Measurements from ENCODE around the gene LIN9. TPM values are rescaled to one million over a fixed set of nuclear protein-coding genes. Genes with fewer than 3 reads are reported as not detected.

The LIN9 gene
- total RNA-seq, 1 donor from 2014 or later: 0.43 TPM

DNA sequence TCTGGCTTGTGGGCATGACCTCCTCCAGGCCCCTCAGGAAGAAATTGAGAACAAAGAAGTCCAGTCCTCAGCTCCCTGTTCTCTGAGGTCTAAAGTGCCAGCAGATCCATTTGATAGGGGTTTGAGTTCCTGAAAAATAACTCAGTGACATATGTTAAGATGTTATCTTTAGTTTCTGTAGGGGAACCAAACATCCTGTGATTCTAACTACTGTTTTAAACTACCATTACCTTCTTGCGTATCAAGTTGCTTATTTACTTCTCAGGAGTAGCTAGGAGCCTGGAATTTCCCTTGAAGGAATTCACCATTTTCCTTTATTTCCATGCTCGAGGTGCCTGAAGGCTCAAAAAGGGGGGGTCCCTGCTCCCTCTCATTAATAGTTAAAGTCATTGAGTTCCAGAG is 18.8 kb upstream of the LIN9 start:
- Histone ChIP-seq H3K4me1 (no peaks in the 10 kb centered on the region), H3K9me3 (no peaks in the 10 kb centered on the region), H3K27me3 (no peaks in the 10 kb centered on the region), H3K27ac (no peak overlapping the region), H3K36me3 (no peaks in the 10 kb centered on the region), H3K4me3 (no peak overlapping the region)
- intact Hi-C loops (cut with DNase I): no loop called here
- TF ChIP-seq, protein P1, sequence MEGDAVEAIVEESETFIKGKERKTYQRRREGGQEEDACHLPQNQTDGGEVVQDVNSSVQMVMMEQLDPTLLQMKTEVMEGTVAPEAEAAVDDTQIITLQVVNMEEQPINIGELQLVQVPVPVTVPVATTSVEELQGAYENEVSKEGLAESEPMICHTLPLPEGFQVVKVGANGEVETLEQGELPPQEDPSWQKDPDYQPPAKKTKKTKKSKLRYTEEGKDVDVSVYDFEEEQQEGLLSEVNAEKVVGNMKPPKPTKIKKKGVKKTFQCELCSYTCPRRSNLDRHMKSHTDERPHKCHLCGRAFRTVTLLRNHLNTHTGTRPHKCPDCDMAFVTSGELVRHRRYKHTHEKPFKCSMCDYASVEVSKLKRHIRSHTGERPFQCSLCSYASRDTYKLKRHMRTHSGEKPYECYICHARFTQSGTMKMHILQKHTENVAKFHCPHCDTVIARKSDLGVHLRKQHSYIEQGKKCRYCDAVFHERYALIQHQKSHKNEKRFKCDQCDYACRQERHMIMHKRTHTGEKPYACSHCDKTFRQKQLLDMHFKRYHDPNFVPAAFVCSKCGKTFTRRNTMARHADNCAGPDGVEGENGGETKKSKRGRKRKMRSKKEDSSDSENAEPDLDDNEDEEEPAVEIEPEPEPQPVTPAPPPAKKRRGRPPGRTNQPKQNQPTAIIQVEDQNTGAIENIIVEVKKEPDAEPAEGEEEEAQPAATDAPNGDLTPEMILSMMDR (IDR thresholded peaks at IDR 0.05): no peak
- no peak for DNase-seq (ENCODE audit: low spot score in 2 of 2)

DNA sequence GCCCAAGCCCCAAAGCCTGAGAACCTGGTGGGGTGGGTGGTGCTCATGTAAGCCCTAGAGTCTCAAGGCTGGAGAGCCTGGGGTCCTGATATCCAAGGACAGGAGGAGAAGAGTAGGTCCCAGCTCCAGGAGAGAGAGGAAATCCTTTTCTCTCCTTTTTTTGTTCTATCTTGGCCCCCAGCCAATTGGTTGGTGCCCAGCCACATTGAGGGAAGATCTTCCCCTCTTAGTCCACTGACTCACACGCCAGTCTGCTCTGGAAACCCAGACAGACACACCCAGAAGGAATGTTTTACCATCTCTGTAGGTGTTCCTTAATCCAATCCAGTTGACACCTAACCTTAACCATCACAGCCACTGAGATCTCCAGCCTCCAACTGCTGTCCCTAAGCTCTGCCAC is 16.2 kb upstream of the LIN9 start:
- Histone ChIP-seq H3K27ac (no peak overlapping the region), H3K4me3 (no peak overlapping the region), H3K36me3 (no peaks in the 10 kb centered on the region), H3K27me3 (no peaks in the 10 kb centered on the region), H3K4me1 (no peaks in the 10 kb centered on the region), H3K9me3 (no peaks in the 10 kb centered on the region)
- intact Hi-C loops (cut with DNase I): no loop called here
- no peak for DNase-seq (ENCODE audit: low spot score in 2 of 2)
- TF ChIP-seq, protein P1 (IDR thresholded peaks at IDR 0.05): no peak

DNA sequence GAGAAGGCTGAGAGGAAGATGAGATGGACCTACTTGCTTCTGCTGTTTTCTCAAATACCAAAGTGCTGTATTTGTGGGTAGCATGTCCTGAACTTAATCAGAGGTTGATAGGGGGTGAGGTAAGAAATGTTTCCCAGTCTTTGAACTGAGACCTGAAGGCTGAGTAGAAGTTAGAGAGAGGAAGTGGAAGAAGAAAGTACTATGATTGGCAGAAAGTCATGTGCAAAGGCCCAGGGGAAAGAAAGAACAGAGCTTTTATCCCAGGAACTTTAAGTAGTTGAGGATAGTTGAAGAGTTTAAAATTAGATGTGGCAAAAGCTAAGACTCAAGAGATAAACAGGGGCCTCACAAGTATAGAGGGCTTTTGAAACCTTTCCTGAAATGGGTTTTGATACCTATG is 15.5 kb upstream of the LIN9 start:
- Histone ChIP-seq H3K27me3 (no peaks in the 10 kb centered on the region), H3K36me3 (no peaks in the 10 kb centered on the region), H3K4me1 (no peaks in the 10 kb centered on the region), H3K27ac (no peak overlapping the region), H3K9me3 (no peaks in the 10 kb centered on the region), H3K4me3 (no peak overlapping the region)
- intact Hi-C loops (cut with DNase I): no loop called here
- TF ChIP-seq, protein P1 (IDR thresholded peaks at IDR 0.05): no peak
- no peak for DNase-seq (ENCODE audit: low spot score in 2 of 2)

DNA sequence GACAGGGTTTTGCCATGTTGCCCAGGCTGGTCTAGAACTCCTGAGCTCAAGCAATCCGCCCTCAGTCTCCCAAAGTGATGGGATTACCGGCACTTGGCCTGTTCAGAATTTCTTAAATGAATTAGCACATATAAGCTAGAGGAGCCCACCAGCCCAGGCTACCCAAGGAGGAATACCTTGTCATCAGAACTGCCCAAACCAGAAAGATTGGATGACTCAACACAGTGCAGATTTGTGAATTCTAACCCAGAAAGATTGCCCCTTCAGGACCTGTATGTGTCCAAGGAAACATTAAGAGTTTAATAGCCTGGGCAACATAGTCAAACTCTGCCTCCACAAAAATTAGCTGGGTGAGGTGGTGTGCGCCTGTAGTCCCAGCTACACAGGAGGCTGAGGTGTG is 14.0 kb upstream of the LIN9 start:
- Histone ChIP-seq H3K27me3 (no peaks in the 10 kb centered on the region), H3K4me3 (no peak overlapping the region), H3K4me1 (no peaks in the 10 kb centered on the region), H3K27ac (no peak overlapping the region), H3K9me3 (no peaks in the 10 kb centered on the region), H3K36me3 (no peaks in the 10 kb centered on the region)
- DNase-seq (ENCODE audit: low spot score in 2 of 2): no peak
- TF ChIP-seq, protein P1 (IDR thresholded peaks at IDR 0.05): no peak
- intact Hi-C loops (cut with DNase I): no loop called here

DNA sequence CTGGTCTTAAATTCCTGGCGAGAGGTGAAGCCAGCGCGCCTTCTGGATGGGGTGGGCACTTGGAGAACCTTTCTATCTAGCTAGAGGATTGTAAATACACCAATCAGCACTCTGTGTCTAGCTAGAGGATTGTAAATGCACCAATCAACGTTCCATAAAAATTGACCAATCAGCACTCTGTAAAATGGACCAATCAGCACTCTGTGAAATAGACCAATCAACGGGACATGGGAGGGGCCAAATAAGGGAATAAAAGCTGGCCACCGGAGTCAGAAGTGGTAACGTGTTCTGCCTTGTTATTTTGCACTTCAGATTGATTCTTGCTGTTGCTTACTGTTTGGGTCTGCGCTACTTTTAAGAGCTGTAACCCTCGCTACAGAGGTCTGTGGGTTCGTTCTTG is 12.0 kb upstream of the LIN9 start:
- no peak for DNase-seq (ENCODE audit: low spot score in 2 of 2)
- Histone ChIP-seq H3K4me1 (no peaks in the 10 kb centered on the region), H3K9me3 (no peaks in the 10 kb centered on the region), H3K27me3 (no peaks in the 10 kb centered on the region), H3K4me3 (no peak overlapping the region), H3K27ac (no peak overlapping the region), H3K36me3 (no peaks in the 10 kb centered on the region)
- TF ChIP-seq, protein P1 (IDR thresholded peaks at IDR 0.05): no peak
- intact Hi-C loops (cut with DNase I): no loop called here

DNA sequence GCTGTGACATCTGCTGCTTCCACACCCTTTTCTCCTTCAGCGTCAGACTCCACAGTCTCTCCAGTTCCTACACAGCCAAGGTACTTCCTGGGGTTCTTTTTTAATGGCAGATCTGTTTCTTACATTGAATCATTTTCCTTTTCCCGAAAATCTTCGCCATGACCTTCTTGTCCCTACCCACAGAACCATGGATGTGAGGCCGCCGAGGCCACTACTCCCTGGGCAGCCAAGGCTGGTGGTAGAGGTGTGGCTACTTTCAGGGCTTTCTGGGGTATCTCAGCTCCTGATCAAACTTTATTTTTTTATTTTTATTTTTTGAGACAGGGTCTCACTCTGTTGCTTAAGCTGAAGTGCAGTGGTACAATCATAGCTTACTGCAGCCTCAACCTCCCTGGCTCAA is 9.5 kb upstream of the LIN9 start:
- no peak overlapping the region for H3K27ac ChIP-seq
- H3K36me3 ChIP-seq: no peaks in the 10 kb centered on the region
- no peaks in the 10 kb centered on the region for H3K4me1 ChIP-seq
- H3K4me3 ChIP-seq: no peak overlapping the region
- TF ChIP-seq, protein P1 (IDR thresholded peaks at IDR 0.05): no peak
- no peaks in the 10 kb centered on the region for H3K27me3 ChIP-seq
- intact Hi-C loops (cut with DNase I): no loop called here
- DNase-seq (ENCODE audit: low spot score in 2 of 2): no peak
- no peaks in the 10 kb centered on the region for H3K9me3 ChIP-seq
